ENCODE results near the gene GREM1.

The GREM1 gene

GRCh38 chr15:32790352-32790999 is 72.7 kb downstream of the GREM1 start:
- no peak for DNase-seq

- DNase-seq, result no peak
Measured at GRCh38 chr15:32792436-32792835, 74.6 kb downstream of the GREM1 start.

Measured in NCI-H2029 treated with DMSO at 0.1 percent for 48 hours (cell line).